ENCODE results near the gene FBXW11. TPM values are rescaled to one million over a fixed set of nuclear protein-coding genes. Genes with fewer than 3 reads are reported as not detected.

The FBXW11 gene
- total and polyA plus RNA-seq, 12 donors = 5.3 to 108 (median 76.6) TPM

- Histone ChIP-seq H3K9me3 (no peaks in the 10 kb centered on the region), H3K4me3 (no peak overlapping the region), H3K4me1 (peaks cover 3 to 38% (median 12%) of the 10 kb centered on the region in 9 donors), H3K27ac (no peak overlapping the region), H3K36me3 (no peaks in the 10 kb centered on the region), H3K27me3 (no peaks in the 10 kb centered on the region)
- DNase-seq (no peak), ATAC-seq (no peak)
- intact Hi-C loops (cut with DNase I) = loop anchor here in 8 of 10 donors (5.0 to 10.0 kb wide), 5 partner anchors 92 to 430 kb away; partner anchors contain the start of gene FGF18 (in 5 of the 8)
- 96% methylated on average over 3 of the region's 3 CpGs for WGBS, 2 donors
- TF ChIP-seq, protein P1, sequence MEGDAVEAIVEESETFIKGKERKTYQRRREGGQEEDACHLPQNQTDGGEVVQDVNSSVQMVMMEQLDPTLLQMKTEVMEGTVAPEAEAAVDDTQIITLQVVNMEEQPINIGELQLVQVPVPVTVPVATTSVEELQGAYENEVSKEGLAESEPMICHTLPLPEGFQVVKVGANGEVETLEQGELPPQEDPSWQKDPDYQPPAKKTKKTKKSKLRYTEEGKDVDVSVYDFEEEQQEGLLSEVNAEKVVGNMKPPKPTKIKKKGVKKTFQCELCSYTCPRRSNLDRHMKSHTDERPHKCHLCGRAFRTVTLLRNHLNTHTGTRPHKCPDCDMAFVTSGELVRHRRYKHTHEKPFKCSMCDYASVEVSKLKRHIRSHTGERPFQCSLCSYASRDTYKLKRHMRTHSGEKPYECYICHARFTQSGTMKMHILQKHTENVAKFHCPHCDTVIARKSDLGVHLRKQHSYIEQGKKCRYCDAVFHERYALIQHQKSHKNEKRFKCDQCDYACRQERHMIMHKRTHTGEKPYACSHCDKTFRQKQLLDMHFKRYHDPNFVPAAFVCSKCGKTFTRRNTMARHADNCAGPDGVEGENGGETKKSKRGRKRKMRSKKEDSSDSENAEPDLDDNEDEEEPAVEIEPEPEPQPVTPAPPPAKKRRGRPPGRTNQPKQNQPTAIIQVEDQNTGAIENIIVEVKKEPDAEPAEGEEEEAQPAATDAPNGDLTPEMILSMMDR (IDR thresholded peaks at IDR 0.05) = no peak
Observed at GRCh38 chr5:171847026-171847425, 159.4 kb downstream of the FBXW11 start.

DNA sequence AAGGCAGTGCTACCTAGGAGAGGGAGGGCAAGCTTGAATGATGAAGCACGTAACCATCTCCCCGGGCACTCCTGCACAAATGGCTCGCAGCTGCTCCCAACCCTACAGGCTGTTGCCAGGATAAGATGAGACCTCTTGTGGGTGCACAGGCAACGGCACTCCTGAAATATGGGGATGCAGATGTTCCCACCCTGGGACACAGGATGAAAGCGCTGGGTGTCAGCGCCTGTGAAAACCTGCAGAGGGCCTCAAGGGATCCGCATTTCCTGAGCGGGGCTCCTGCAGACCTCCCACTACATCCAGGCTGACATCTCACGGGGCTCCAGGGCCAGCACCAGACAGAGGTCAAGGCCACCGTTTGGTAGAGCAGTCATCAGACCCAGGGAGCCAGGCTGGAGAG, 160.1 kb downstream of the FBXW11 start:
- intact Hi-C loops (cut with DNase I) = loop anchor here in 8 of 10 donors (5.0 to 10.0 kb wide), 5 partner anchors 92 to 429 kb away; partner anchors contain the start of gene FGF18 (in 5 of the 8)
- no peaks in the 10 kb centered on the region for H3K9me3 ChIP-seq
- 84 to 88% methylated on average over 10 of the region's 10 CpGs for WGBS, 2 donors

GRCh38 chr5:171845857-171846256, 160.6 kb downstream of the FBXW11 start:
- Histone ChIP-seq H3K27me3 (no peaks in the 10 kb centered on the region), H3K9me3 (no peaks in the 10 kb centered on the region), H3K27ac (peak overlapping the region in 1 of 10 donors; percentile 9), H3K4me1 (peaks cover 3 to 39% (median 12%) of the 10 kb centered on the region in 9 donors), H3K4me3 (no peak overlapping the region), H3K36me3 (no peaks in the 10 kb centered on the region)
- intact Hi-C loops (cut with DNase I) = loop anchor here in 9 of 10 donors (2.0 to 10.0 kb wide), 6 partner anchors 91 to 429 kb away; partner anchors contain the start of gene FGF18 (in 6 of the 9)
- peak; percentile 38 to 41 for DNase-seq
- TF ChIP-seq, protein P1 (IDR thresholded peaks at IDR 0.05) = peak in 7 of 9 donors; percentile 24 to 63 (median 47)
- ATAC-seq = peak; percentile 53 to 81 (median 72)
- WGBS, 2 donors = 67 to 78% methylated on average over 3 of the region's 3 CpGs

More for the DNA sequence above, 160.1 kb downstream of the FBXW11 start:
- H3K4me1 ChIP-seq = peaks cover 3 to 39% (median 12%) of the 10 kb centered on the region in 9 donors
- TF ChIP-seq, protein P1 (IDR thresholded peaks at IDR 0.05) = no peak
- no peaks in the 10 kb centered on the region for H3K36me3 ChIP-seq
- H3K27me3 ChIP-seq = no peaks in the 10 kb centered on the region
- no peak overlapping the region for H3K4me3 ChIP-seq
- no peak for DNase-seq
- H3K27ac ChIP-seq = no peak overlapping the region
- ATAC-seq = peak in 1 of 8 donors; percentile 5

- intact Hi-C loops (cut with DNase I) = loop anchor here in 9 of 10 donors (2.0 to 10.0 kb wide), 6 partner anchors 90 to 428 kb away; partner anchors contain the start of gene FGF18 (in 6 of the 9)
- Histone ChIP-seq H3K9me3 (no peaks in the 10 kb centered on the region), H3K27ac (peak overlapping the region in 1 of 10 donors; percentile 9), H3K4me3 (no peak overlapping the region), H3K36me3 (no peaks in the 10 kb centered on the region), H3K27me3 (no peaks in the 10 kb centered on the region), H3K4me1 (peaks cover 3 to 39% (median 15%) of the 10 kb centered on the region in 9 donors)
- 79 to 80% methylated on average over 11 of the region's 11 CpGs for WGBS, 2 donors
- DNase-seq (no peak), ATAC-seq (peak in 2 of 8 donors; percentile 2 to 17)
- TF ChIP-seq, protein P1 (IDR thresholded peaks at IDR 0.05) = no peak
Observed at GRCh38 chr5:171845040-171845630, 161.3 kb downstream of the FBXW11 start.

Measured in heart right ventricle (tissue), 16 donors.